Body of pancreas (tissue), 4 donors: Measurements from ENCODE around the gene LGR4.

ENCODE experiments used
- CTCF ChIP-seq, 7 experiments: fragments of 450-650 bp in 4 of 7; fragments of 200-600 bp in 3 of 7; sonication (generic) in 3 of 7; IDR thresholded peaks; one replicate each; pipeline ENCODE4 v1.5.1; 2016 to 2019; ENCODE audit warnings: antibody characterized with exemption in 7 of 7
- POLR2A ChIP-seq, 3 donors: fragments of 450-650 bp; IDR thresholded peaks; one replicate each; pipeline ENCODE4 v1.6.1; 2016; ENCODE audit warnings: antibody characterized with exemption in 3 of 3, mild to moderate bottlenecking in 2 of 3

DNA sequence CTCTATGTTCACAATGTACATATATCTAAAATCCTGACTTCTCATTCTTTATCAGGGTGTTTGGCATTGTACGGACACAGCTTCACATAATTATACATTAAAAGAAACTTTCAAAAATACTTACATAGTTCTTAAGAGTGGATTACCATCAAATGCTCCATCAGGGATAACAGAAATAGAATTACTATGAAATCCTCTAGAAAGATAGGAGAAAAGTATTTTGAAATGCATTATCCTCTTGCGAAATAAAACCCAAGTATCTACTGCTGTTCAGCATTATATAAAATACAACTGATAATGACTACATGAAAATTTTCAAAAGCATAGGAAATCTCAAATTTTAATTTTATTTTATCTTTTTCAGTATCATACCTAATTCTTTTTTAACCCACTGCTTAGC lies 91.8 kb downstream of the LGR4 start:
- no peak for TF ChIP-seq CTCF (IDR thresholded peaks at IDR 0.05)
- TF ChIP-seq POLR2A (IDR thresholded peaks at IDR 0.05), result no peak
